ENCODE measurements around the gene KLRD1.

- TF ChIP-seq PAX5 (IDR thresholded peaks at IDR 0.05; ENCODE audit: insufficient read depth, low read length, severe bottlenecking) (no peak), POLR2A (IDR thresholded peaks at IDR 0.05; ENCODE audit: low read depth, low read length) (no peak), TAF1 (IDR thresholded peaks at IDR 0.05; ENCODE audit: low read depth, low read length) (no peak), POLR2AphosphoS5 (IDR thresholded peaks at IDR 0.05; ENCODE audit: low read depth, low read length) (no peak)
Observed at GRCh38 chr12:10272467-10272866, 35.2 kb upstream of the KLRD1 start.
